ENCODE measurements around the gene CD58. TPM values are rescaled to one million over a fixed set of nuclear protein-coding genes. Genes with fewer than 3 reads are reported as not detected.
A peak's percentile ranks its signal among the peaks of the same experiment; 100 is the strongest.

Gene CD58
- total RNA-seq, 1 donor from 2014 or later = 19.6 TPM

GRCh38 chr1:116501870-116502244, 69.0 kb downstream of the CD58 start:
- Mint-ChIP-seq H3K27me3 (ENCODE audit: low read depth) (no peaks in the 10 kb centered on the region), H3K4me1 (ENCODE audit: low read depth) (peaks cover 26% of the 10 kb centered on the region), H3K4me3 (ENCODE audit: unreplicated experiment) (no peak overlapping the region), H3K9me3 (ENCODE audit: low read depth) (no peaks in the 10 kb centered on the region), H3K27ac (ENCODE audit: unreplicated experiment) (no peak overlapping the region), H3K36me3 (ENCODE audit: low read depth) (no peaks in the 10 kb centered on the region)
- TF ChIP-seq, protein P1, sequence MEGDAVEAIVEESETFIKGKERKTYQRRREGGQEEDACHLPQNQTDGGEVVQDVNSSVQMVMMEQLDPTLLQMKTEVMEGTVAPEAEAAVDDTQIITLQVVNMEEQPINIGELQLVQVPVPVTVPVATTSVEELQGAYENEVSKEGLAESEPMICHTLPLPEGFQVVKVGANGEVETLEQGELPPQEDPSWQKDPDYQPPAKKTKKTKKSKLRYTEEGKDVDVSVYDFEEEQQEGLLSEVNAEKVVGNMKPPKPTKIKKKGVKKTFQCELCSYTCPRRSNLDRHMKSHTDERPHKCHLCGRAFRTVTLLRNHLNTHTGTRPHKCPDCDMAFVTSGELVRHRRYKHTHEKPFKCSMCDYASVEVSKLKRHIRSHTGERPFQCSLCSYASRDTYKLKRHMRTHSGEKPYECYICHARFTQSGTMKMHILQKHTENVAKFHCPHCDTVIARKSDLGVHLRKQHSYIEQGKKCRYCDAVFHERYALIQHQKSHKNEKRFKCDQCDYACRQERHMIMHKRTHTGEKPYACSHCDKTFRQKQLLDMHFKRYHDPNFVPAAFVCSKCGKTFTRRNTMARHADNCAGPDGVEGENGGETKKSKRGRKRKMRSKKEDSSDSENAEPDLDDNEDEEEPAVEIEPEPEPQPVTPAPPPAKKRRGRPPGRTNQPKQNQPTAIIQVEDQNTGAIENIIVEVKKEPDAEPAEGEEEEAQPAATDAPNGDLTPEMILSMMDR (IDR thresholded peaks at IDR 0.05) = no peak
- DNase-seq (ENCODE audit: low spot score) = no peak

GRCh38 chr1:116501125-116501869, 69.5 kb downstream of the CD58 start:
- TF ChIP-seq, protein P1 (IDR thresholded peaks at IDR 0.05) = no peak
- peaks cover 32% of the 10 kb centered on the region for H3K4me1 Mint-ChIP-seq (ENCODE audit: low read depth)
- no peak overlapping the region for H3K4me3 Mint-ChIP-seq (ENCODE audit: unreplicated experiment)
- no peaks in the 10 kb centered on the region for H3K9me3 Mint-ChIP-seq (ENCODE audit: low read depth)
- H3K27me3 Mint-ChIP-seq (ENCODE audit: low read depth) = no peaks in the 10 kb centered on the region
- no peak for DNase-seq (ENCODE audit: low spot score)
- no peaks in the 10 kb centered on the region for H3K36me3 Mint-ChIP-seq (ENCODE audit: low read depth)
- H3K27ac Mint-ChIP-seq (ENCODE audit: unreplicated experiment) = no peak overlapping the region

DNA sequence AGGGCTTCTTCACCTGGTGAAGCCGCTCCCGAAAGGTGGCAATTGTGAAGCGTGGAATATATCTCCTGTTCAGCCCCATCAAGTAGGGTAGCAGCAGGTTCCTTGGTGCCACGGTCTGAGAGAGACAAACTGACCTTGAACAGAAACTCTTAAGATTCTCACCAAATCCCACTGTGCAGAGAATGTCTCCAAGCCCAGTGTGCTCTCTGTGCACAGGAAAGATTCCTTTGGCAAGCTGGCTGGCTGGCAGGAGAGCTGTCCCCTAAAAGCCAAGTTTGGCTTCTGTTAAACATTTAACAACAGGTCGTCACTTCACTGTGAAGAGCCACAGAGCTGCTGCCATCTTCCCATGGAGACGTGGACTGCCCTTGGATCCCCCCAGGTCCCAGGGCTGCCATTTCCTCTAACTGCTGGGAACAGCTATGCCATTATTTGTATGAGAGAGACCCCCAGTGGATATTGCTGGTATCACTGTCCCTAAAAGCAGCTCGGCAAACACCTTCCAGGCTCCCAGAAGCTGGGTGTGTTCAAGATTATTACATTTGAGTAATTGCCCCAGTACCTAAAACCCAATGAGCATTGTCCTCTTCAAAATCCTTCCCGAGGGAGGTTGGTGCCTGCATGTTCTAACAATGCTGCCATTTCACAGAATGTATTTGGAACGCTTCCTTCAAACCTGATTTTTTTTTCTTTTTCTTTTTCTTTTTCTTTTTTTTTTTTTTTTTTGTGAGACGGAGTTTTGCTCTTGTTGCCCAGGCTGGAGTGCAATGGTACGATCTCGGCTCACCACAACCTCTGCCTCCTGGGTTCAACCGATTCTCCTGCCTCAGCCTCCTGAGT, 71.8 kb downstream of the CD58 start:
- Mint-ChIP-seq H3K27ac (ENCODE audit: unreplicated experiment) (no peak overlapping the region), H3K4me3 (ENCODE audit: unreplicated experiment) (no peak overlapping the region), H3K9me3 (ENCODE audit: low read depth) (no peaks in the 10 kb centered on the region), H3K27me3 (ENCODE audit: low read depth) (no peaks in the 10 kb centered on the region), H3K36me3 (ENCODE audit: low read depth) (no peaks in the 10 kb centered on the region), H3K4me1 (ENCODE audit: low read depth) (peaks cover 48% of the 10 kb centered on the region)
- TF ChIP-seq, protein P1 (IDR thresholded peaks at IDR 0.05) = peak; percentile 98
- DNase-seq (ENCODE audit: low spot score) = no peak

- Mint-ChIP-seq H3K27ac (ENCODE audit: unreplicated experiment) (no peak overlapping the region), H3K4me1 (ENCODE audit: low read depth) (peaks cover 60% of the 10 kb centered on the region), H3K9me3 (ENCODE audit: low read depth) (no peaks in the 10 kb centered on the region), H3K4me3 (ENCODE audit: unreplicated experiment) (no peak overlapping the region), H3K36me3 (ENCODE audit: low read depth) (no peaks in the 10 kb centered on the region), H3K27me3 (ENCODE audit: low read depth) (no peaks in the 10 kb centered on the region)
- TF ChIP-seq, protein P1 (IDR thresholded peaks at IDR 0.05) = no peak
- no peak for DNase-seq (ENCODE audit: low spot score)
Observed at GRCh38 chr1:116497656-116498055, 73.2 kb downstream of the CD58 start.

DNA sequence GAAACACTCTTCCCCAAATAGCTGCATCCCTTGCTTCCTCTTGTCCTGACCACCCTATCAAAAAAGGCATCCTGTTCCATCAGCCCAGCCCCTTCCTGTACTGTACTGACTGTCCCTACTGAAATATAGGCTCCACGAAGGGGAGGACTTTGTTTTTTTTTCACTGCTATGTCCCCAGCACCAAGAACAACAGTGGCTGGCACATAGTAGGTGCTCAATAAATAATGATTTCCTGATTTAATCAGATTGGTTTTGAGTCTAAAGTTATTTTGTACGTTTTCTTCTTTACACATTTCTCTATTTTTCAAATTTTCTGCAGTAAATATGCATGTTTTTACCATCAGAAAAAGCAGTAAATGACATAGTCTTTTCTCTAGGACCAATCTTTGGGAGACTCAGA, 73.9 kb downstream of the CD58 start:
- H3K27ac Mint-ChIP-seq (ENCODE audit: unreplicated experiment) = peak overlapping the region; percentile 73
- no peaks in the 10 kb centered on the region for H3K9me3 Mint-ChIP-seq (ENCODE audit: low read depth)
- H3K27me3 Mint-ChIP-seq (ENCODE audit: low read depth) = no peaks in the 10 kb centered on the region
- no peak overlapping the region for H3K4me3 Mint-ChIP-seq (ENCODE audit: unreplicated experiment)
- no peak for DNase-seq (ENCODE audit: low spot score)
- H3K4me1 Mint-ChIP-seq (ENCODE audit: low read depth) = peaks cover 67% of the 10 kb centered on the region
- H3K36me3 Mint-ChIP-seq (ENCODE audit: low read depth) = no peaks in the 10 kb centered on the region
- TF ChIP-seq, protein P1 (IDR thresholded peaks at IDR 0.05) = no peak

All from chondrocyte (in vitro differentiated cells).